H1 (cell line): ENCODE measurements around the gene MYH10. TPM values are rescaled to one million over a fixed set of nuclear protein-coding genes. Genes with fewer than 3 reads are reported as not detected.

Experiments used
- CTCF ChIA-PET: fragments of 300-600 bp; sonication (Branson Sonifier 250); formaldehyde crosslinking; loops from one replicate; lab custom pipeline; 2021; ENCODE audit not compliant: partially characterized antibody; lab: Charles Lee
- POLR2A ChIA-PET: fragments of 300-600 bp; sonication (Branson Sonifier 250); formaldehyde crosslinking; loops from one replicate; lab custom pipeline; 2021; ENCODE audit warnings: inconsistent platforms; ENCODE audit not compliant: partially characterized antibody; lab: Charles Lee
- DNase-seq, 2 experiments: peaks; one replicate each; pipeline versions ENCODE4 v3.0.0 to v3.0.0-alpha.2; 2010 to 2022; ENCODE audit warnings: low spot score in 2 of 2, low read depth in 1 of 2, mixed read lengths in 1 of 2
- FAIRE-seq: peaks from 2 replicates; lab custom pipeline; 2011; peaks lifted over from hg19 to GRCh38; lab: Jason Lieb, UNC
- H2AFZ ChIP-seq: 2 replicates; pipeline ENCODE4 v1.8.1; 2012; ENCODE audit warnings: low read length, inconsistent platforms
- H2AK5ac ChIP-seq: 2 replicates; pipeline ENCODE4 v1.6.1; 2013; ENCODE audit warnings: low read depth, low read length
- H2BK120ac ChIP-seq: replicated peaks from 2 replicates; pipeline ENCODE3; 2013; ENCODE audit warnings: low read depth, low read length, inconsistent platforms
- H2BK12ac ChIP-seq: 2 replicates; pipeline ENCODE4 v1.6.1; 2013; ENCODE audit warnings: low read depth, low read length
- H2BK15ac ChIP-seq: 2 replicates; pipeline ENCODE4 v1.6.1; 2013; ENCODE audit warnings: low read length
- H2BK20ac ChIP-seq: 2 replicates; pipeline ENCODE4 v1.6.1; 2013; ENCODE audit warnings: low read length
- H2BK5ac ChIP-seq: 2 replicates; pipeline ENCODE4 v1.6.1; 2013; ENCODE audit warnings: low read depth, low read length
- H3K14ac ChIP-seq: 2 replicates; pipeline ENCODE4 v1.6.1; 2013; ENCODE audit warnings: inconsistent platforms; ENCODE audit not compliant: insufficient read length
- H3K18ac ChIP-seq: 2 replicates; pipeline ENCODE4 v1.6.1; 2013; ENCODE audit warnings: low read length; ENCODE audit errors: extremely low read depth
- H3K23ac ChIP-seq: 2 replicates; pipeline ENCODE4 v1.6.1; 2013; ENCODE audit warnings: inconsistent platforms; ENCODE audit not compliant: insufficient read length
- H3K23me2 ChIP-seq: 2 replicates; pipeline ENCODE4 v1.6.1; 2013; ENCODE audit warnings: low read depth, low read length
- H3K27ac ChIP-seq: 2 replicates; pipeline ENCODE4 v1.6.1; 2011; ENCODE audit warnings: low read depth, low read length, inconsistent platforms
- H3K27me3 ChIP-seq, 4 experiments: replicated peaks in 1 of 4; 1 replicate in 1 of 4; 2 replicates in 3 of 4; pipeline versions ENCODE4 v1.6.1 to v1.8.1; 2011 to 2013; ENCODE audit warnings: low read length in 3 of 4, mild to moderate bottlenecking in 3 of 4, inconsistent platforms in 2 of 4, mixed read lengths in 2 of 4, moderate library complexity in 1 of 4; ENCODE audit not compliant: control insufficient read depth in 3 of 4, insufficient read depth in 3 of 4; ENCODE audit errors: extremely low read depth in 1 of 4
- H3K36me3 ChIP-seq, 4 experiments: 2 replicates each; pipeline versions ENCODE4 v1.6.1 to v1.8.1; 2011 to 2013; ENCODE audit warnings: mild to moderate bottlenecking in 4 of 4, low read length in 3 of 4, moderate library complexity in 2 of 4, control low read depth in 1 of 4, inconsistent platforms in 1 of 4; ENCODE audit not compliant: insufficient read depth in 4 of 4, control insufficient read depth in 2 of 4
- H3K4ac ChIP-seq: replicated peaks from 2 replicates; pipeline ENCODE3; 2013; ENCODE audit warnings: low read length, low read depth, mixed read lengths, inconsistent platforms; ENCODE audit not compliant: insufficient read length
- H3K4me1 ChIP-seq, 4 experiments: replicated peaks in 1 of 4; 1 replicate in 1 of 4; 2 replicates in 3 of 4; pipeline versions ENCODE4 v1.6.1 to v1.8.1; 2011 to 2013; ENCODE audit warnings: low read length in 3 of 4, inconsistent platforms in 2 of 4, mixed read lengths in 1 of 4; ENCODE audit not compliant: insufficient read depth in 4 of 4, control insufficient read depth in 3 of 4
- H3K4me2 ChIP-seq, 2 experiments: 2 replicates each; pipeline versions ENCODE4 v1.6.1 to v1.8.1; 2011 to 2013; ENCODE audit warnings: low read depth in 2 of 2, low read length in 2 of 2, control low read depth in 1 of 2, inconsistent platforms in 1 of 2, mild to moderate bottlenecking in 1 of 2; ENCODE audit not compliant: insufficient read depth in 1 of 2
- H3K4me3 ChIP-seq, 4 experiments: fragments of 200-600, 300-600 bp in 1 of 4; sonication (generic), shearing (Covaris generic), sonication (Bioruptor Twin) in 1 of 4; 2 replicates each; pipeline versions ENCODE4 v1.5.1 to v1.8.1; 2011 to 2016; ENCODE audit warnings: low read length in 4 of 4, low read depth in 3 of 4, control low read depth in 2 of 4, inconsistent platforms in 2 of 4, mild to moderate bottlenecking in 2 of 4, mixed read lengths in 1 of 4, moderate library complexity in 1 of 4; ENCODE audit not compliant: insufficient read depth in 2 of 4; ENCODE audit errors: extremely low read depth in 1 of 4
- H3K56ac ChIP-seq: replicated peaks from 2 replicates; pipeline ENCODE3; 2013; ENCODE audit warnings: low read depth, mild to moderate bottlenecking, mixed read lengths, low read length, inconsistent platforms; ENCODE audit not compliant: insufficient read length
- H3K79me1 ChIP-seq: 2 replicates; pipeline ENCODE4 v1.6.1; 2013; ENCODE audit warnings: low read depth, low read length, control low read depth
- H3K79me2 ChIP-seq, 2 experiments: 2 replicates each; pipeline versions ENCODE4 v1.6.1 to v1.8.1; 2012 to 2013; ENCODE audit warnings: low read length in 2 of 2, mild to moderate bottlenecking in 2 of 2, inconsistent platforms in 1 of 2; ENCODE audit not compliant: insufficient read depth in 2 of 2, control insufficient read depth in 1 of 2
- H3K9ac ChIP-seq, 4 experiments: replicated peaks in 1 of 4; 1 replicate in 1 of 4; 2 replicates in 3 of 4; pipeline versions ENCODE4 v1.6.1 to v1.8.1; 2011 to 2013; ENCODE audit warnings: low read depth in 3 of 4, low read length in 3 of 4, control low read depth in 2 of 4, mild to moderate bottlenecking in 2 of 4, moderate library complexity in 2 of 4, inconsistent platforms in 1 of 4; ENCODE audit errors: extremely low read depth in 1 of 4
- H3K9me3 ChIP-seq, 2 experiments: 2 replicates each; pipeline versions ENCODE4 v1.6.1 to v1.8.1; 2012 to 2013; ENCODE audit warnings: mild to moderate bottlenecking in 2 of 2, moderate library complexity in 2 of 2, control low read depth in 1 of 2, inconsistent platforms in 1 of 2, low read depth in 1 of 2, low read length in 1 of 2, mixed read lengths in 1 of 2; ENCODE audit not compliant: insufficient read depth in 2 of 2
- H4K20me1 ChIP-seq, 2 experiments: replicated peaks in 1 of 2; 2 replicates each; pipeline versions ENCODE3 to v1.8.1; 2011 to 2013; ENCODE audit warnings: inconsistent platforms in 2 of 2, low read length in 2 of 2, mild to moderate bottlenecking in 1 of 2; ENCODE audit not compliant: insufficient read depth in 2 of 2, control insufficient read depth in 1 of 2
- H4K5ac ChIP-seq: 2 replicates; pipeline ENCODE4 v1.6.1; 2013; ENCODE audit warnings: low read length, low read depth, mixed read lengths, inconsistent platforms; ENCODE audit not compliant: insufficient read length
- H4K8ac ChIP-seq: 2 replicates; pipeline ENCODE4 v1.8.0; 2013; ENCODE audit warnings: mild to moderate bottlenecking, moderate library complexity, low read length, inconsistent platforms; ENCODE audit not compliant: insufficient read depth; ENCODE audit errors: extremely low read depth
- H4K91ac ChIP-seq: replicated peaks from 2 replicates; pipeline ENCODE3; 2013; ENCODE audit warnings: low read length, mixed read lengths, inconsistent platforms; ENCODE audit not compliant: insufficient read length
- CEBPB ChIP-seq: IDR thresholded peaks from 2 replicates; pipeline ENCODE4 v1.6.1; 2012; ENCODE audit warnings: low read depth, low read length
- CTBP2 ChIP-seq: IDR thresholded peaks from 2 replicates; pipeline ENCODE4 v1.7.0; 2011; ENCODE audit warnings: borderline replicate concordance, mild to moderate bottlenecking, moderate library complexity, mixed read lengths, low read length; ENCODE audit not compliant: insufficient read depth, insufficient read length
- EZH2 ChIP-seq: fragments of 200-600 bp; sonication (generic); IDR thresholded peaks from 2 replicates; pipeline ENCODE4 v1.7.1; 2012; ENCODE audit warnings: low read depth, mild to moderate bottlenecking, moderate library complexity, low read length, inconsistent platforms; ENCODE audit not compliant: severe bottlenecking
- TEAD4 ChIP-seq: IDR thresholded peaks from 2 replicates; pipeline ENCODE4 v1.6.1; 2012; ENCODE audit warnings: low read depth, low read length, inconsistent platforms, mixed read lengths
- WGBS, 2 experiments: shearing (Covaris generic) in 1 of 2; methylation state at CpG; one replicate each; pipeline versions ENCODE4 v1.1.6 to v1.1.7; 2013 to 2015; ENCODE audit warnings: low lambda C conversion rate in 2 of 2, mixed read lengths in 2 of 2, inconsistent platforms in 1 of 2, low coverage in 1 of 2, missing lambda C conversion rate in 1 of 2; ENCODE audit not compliant: insufficient replicate concordance in 2 of 2, insufficient coverage in 1 of 2, insufficient read length in 1 of 2; ENCODE audit errors: extremely low coverage in 1 of 2, missing lambda C conversion rate in 1 of 2; 5-methylcytosine and 5-hydroxymethylcytosine counted together
- polyA plus RNA-seq, 7 experiments: library from polyadenylated mRNA; depleted of rRNA in 3 of 7; stranded (reverse) in 5 of 7; unstranded in 2 of 7; fragments of >200 nt in 5 of 7; fragments of 200-250 nt in 2 of 7; gene quantifications; 1 replicate in 5 of 7; 2 replicates in 1 of 7; 4 replicates in 1 of 7; pipeline versions ENCODE4 v1.2.1 to v1.2.3, GENCODE V29; 2011 to 2013; ENCODE audit warnings: missing spikeins in 2 of 7, mixed read lengths in 2 of 7
- total RNA-seq: library from RNA; stranded (reverse); fragmentation: NEBNext Ultra II Directional; extraction: Animal tissue kit (Norgen Biotek cat#: 25700); gene quantifications from 2 replicates; pipeline ENCODE4 v1.2.1, GENCODE V29; 2021

MYH10 gene
- total and polyA plus RNA-seq, 2 of the 8 experiments (the other 6 are each of a cell fraction or from before 2014, with no cell fraction given): 64.1 to 289 TPM

- H3K18ac ChIP-seq: no peak overlapping the region
- no peak overlapping the region for H3K9ac ChIP-seq
- POLR2A ChIA-PET: interaction anchor here (1.2 kb wide), 1 partner anchor 12 kb away, joined by 3 read pairs; no protein-coding TSS in a partner anchor
- H2BK20ac ChIP-seq: no peak overlapping the region
- H2BK5ac ChIP-seq: no peak overlapping the region
- 93% methylated on average over 4 of the region's 4 CpGs; no CpG with 5 or more reads in 1 of the 2 experiments for WGBS, 2 experiments
- TF ChIP-seq EZH2 (no peak), CEBPB (peak; percentile 34; the same call in 1 of the 2 replicates), TEAD4 (no peak), CTBP2 (no peak)
- TF ChIP-seq, all 59 proteins: peak for 1
- H2BK15ac ChIP-seq: no peak overlapping the region
- DNase-seq (no peak), FAIRE-seq (no peak)
- no peak overlapping the region for H4K91ac ChIP-seq
- no peaks in the 10 kb centered on the region for H3K36me3 ChIP-seq
- no peak overlapping the region for H3K56ac ChIP-seq
- H3K23ac ChIP-seq: no peak overlapping the region
- no peak overlapping the region for H2AK5ac ChIP-seq
- no peak overlapping the region for H3K4me2 ChIP-seq
- H3K4ac ChIP-seq: no peak overlapping the region
- H4K20me1 ChIP-seq: peaks cover 0 to 2% of the 10 kb centered on the region in 2 experiments
- no peaks in the 10 kb centered on the region; a peak in 1 of 7 replicates for H3K27me3 ChIP-seq
- no peak overlapping the region for H2BK12ac ChIP-seq
- H3K79me1 ChIP-seq: no peaks in the 10 kb centered on the region
- CTCF ChIA-PET: interaction anchor here (1.2 to 1.6 kb wide), 2 partner anchors 49 to 69 kb away, joined by 3 to 5 read pairs; no protein-coding TSS in a partner anchor
- H3K14ac ChIP-seq: no peak overlapping the region
- H2AFZ ChIP-seq: no peak overlapping the region
- H4K8ac ChIP-seq: no peak overlapping the region
- no peak overlapping the region for H4K5ac ChIP-seq
- H3K23me2 ChIP-seq: peaks cover 5% of the 10 kb centered on the region; the same call in 1 of the 2 replicates
- no peak overlapping the region for H3K4me3 ChIP-seq
- no peak overlapping the region for H2BK120ac ChIP-seq
- H3K27ac ChIP-seq: no peak overlapping the region
- no peaks in the 10 kb centered on the region for H3K79me2 ChIP-seq
- H3K4me1 ChIP-seq: no peaks in the 10 kb centered on the region
- no peaks in the 10 kb centered on the region for H3K9me3 ChIP-seq
These were observed 14.0 kb upstream of the MYH10 start for GRCh38 chr17:8644507-8644902.
